Peyer's patch (tissue), 4 donors: ENCODE measurements around the gene ATF6B.

Experiments used
- POLR2A ChIP-seq, 2 donors: fragments of 450-650 bp; IDR thresholded peaks; one replicate each; pipeline ENCODE4 v1.5.1; 2017; ENCODE audit warnings: antibody characterized with exemption in 2 of 2, mild to moderate bottlenecking in 2 of 2, moderate library complexity in 2 of 2
- TF ChIP-seq, protein P1 (sequence below), 6 experiments: fragments of 450-650 bp in 4 of 6; fragments of 200-600 bp in 2 of 6; sonication (generic) in 1 of 6; IDR thresholded peaks; one replicate each; pipeline ENCODE4 v1.5.1; 2017 to 2019; ENCODE audit warnings: antibody characterized with exemption in 6 of 6, mild to moderate bottlenecking in 3 of 6, moderate library complexity in 1 of 6

DNA sequence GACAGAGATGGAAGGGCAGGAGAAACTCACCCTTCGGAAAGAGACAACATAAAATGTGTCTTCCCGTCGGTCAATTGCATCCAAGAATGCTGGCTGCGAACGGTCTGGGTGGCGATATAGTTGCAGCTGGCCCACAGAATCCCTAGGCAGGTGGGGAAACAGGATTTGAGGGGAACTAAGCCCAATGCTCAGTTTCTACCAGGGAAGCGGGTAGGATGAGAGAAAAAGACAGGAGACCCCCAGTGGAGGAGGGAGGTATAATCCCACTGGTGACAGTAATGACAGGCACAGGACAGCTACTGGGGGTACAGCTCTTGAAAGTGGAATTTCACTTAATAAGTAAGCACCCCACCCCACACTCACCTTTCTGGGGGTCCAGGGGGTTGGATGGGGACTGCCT is 11.4 kb downstream of the ATF6B start:
- TF ChIP-seq, protein P1, sequence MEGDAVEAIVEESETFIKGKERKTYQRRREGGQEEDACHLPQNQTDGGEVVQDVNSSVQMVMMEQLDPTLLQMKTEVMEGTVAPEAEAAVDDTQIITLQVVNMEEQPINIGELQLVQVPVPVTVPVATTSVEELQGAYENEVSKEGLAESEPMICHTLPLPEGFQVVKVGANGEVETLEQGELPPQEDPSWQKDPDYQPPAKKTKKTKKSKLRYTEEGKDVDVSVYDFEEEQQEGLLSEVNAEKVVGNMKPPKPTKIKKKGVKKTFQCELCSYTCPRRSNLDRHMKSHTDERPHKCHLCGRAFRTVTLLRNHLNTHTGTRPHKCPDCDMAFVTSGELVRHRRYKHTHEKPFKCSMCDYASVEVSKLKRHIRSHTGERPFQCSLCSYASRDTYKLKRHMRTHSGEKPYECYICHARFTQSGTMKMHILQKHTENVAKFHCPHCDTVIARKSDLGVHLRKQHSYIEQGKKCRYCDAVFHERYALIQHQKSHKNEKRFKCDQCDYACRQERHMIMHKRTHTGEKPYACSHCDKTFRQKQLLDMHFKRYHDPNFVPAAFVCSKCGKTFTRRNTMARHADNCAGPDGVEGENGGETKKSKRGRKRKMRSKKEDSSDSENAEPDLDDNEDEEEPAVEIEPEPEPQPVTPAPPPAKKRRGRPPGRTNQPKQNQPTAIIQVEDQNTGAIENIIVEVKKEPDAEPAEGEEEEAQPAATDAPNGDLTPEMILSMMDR (IDR thresholded peaks at IDR 0.05) = peak in 3 of 6 experiments; percentile 12 to 17 (median 12)
- no peak for TF ChIP-seq POLR2A (IDR thresholded peaks at IDR 0.05)
